MM.1S (cell line): Measurements from ENCODE around the gene TAS1R2.

Experiments
- EZH2 ChIP-seq: fragments of 300-600 bp; sonication (generic); optimal IDR thresholded peaks from 2 replicates; pipeline ENCODE3; 2017; ENCODE audit warnings: low read depth, mild to moderate bottlenecking, antibody characterized with exemption, low read length, mixed read lengths
- EZH2phosphoT487 ChIP-seq: fragments of 300-600 bp; sonication (generic); IDR thresholded peaks from 2 replicates; pipeline ENCODE4 v1.6.1; 2018; ENCODE audit warnings: antibody characterized with exemption, low read length
- TF ChIP-seq, protein P1 (sequence below): fragments of 300-600 bp; sonication (generic); IDR thresholded peaks from 2 replicates; pipeline ENCODE4 v1.5.1; 2016; ENCODE audit warnings: antibody characterized with exemption, low read length, mixed read lengths

GRCh38 chr1:18816808-18817207 is 42.7 kb downstream of the TAS1R2 start:
- TF ChIP-seq EZH2phosphoT487 (no peak), EZH2 (no peak)
- TF ChIP-seq, protein P1, sequence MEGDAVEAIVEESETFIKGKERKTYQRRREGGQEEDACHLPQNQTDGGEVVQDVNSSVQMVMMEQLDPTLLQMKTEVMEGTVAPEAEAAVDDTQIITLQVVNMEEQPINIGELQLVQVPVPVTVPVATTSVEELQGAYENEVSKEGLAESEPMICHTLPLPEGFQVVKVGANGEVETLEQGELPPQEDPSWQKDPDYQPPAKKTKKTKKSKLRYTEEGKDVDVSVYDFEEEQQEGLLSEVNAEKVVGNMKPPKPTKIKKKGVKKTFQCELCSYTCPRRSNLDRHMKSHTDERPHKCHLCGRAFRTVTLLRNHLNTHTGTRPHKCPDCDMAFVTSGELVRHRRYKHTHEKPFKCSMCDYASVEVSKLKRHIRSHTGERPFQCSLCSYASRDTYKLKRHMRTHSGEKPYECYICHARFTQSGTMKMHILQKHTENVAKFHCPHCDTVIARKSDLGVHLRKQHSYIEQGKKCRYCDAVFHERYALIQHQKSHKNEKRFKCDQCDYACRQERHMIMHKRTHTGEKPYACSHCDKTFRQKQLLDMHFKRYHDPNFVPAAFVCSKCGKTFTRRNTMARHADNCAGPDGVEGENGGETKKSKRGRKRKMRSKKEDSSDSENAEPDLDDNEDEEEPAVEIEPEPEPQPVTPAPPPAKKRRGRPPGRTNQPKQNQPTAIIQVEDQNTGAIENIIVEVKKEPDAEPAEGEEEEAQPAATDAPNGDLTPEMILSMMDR: no peak
